ENCODE measurements around the gene CAMKK2.

DNA sequence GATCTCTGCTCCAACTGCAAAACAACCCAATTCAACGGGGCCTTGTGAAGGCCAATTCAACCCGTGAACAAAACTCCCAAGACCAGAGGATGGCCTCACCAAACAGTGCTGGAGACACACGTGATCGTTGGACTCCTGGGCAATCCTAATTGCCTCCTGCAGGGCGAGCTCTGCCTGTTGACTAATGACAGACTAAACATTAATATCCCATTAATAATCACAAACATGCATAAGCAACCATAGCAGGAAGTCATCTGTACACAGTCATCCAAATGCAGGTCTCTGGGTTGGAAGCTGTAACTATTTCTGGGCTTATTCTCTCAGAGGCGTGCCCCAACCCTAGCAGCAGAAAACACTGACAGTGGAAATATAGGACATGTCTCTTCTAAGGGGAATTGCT, 34.7 kb upstream of the CAMKK2 start:
- TF ChIP-seq FOXJ3 (CRISPR knock-in tag; IDR thresholded peaks at IDR 0.05) = no peak
- TF ChIP-seq RCOR1 (IDR thresholded peaks at IDR 0.05; ENCODE audit: borderline replicate concordance in 1 of 2, low read depth in 2 of 2, low read length in 2 of 2) = no peak
- TF ChIP-seq ZNF263 (CRISPR knock-in tag; IDR thresholded peaks at IDR 0.05; ENCODE audit: borderline replicate concordance) = no peak
- TF ChIP-seq, protein P1, sequence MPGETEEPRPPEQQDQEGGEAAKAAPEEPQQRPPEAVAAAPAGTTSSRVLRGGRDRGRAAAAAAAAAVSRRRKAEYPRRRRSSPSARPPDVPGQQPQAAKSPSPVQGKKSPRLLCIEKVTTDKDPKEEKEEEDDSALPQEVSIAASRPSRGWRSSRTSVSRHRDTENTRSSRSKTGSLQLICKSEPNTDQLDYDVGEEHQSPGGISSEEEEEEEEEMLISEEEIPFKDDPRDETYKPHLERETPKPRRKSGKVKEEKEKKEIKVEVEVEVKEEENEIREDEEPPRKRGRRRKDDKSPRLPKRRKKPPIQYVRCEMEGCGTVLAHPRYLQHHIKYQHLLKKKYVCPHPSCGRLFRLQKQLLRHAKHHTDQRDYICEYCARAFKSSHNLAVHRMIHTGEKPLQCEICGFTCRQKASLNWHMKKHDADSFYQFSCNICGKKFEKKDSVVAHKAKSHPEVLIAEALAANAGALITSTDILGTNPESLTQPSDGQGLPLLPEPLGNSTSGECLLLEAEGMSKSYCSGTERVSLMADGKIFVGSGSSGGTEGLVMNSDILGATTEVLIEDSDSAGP (CRISPR knock-in tag; IDR thresholded peaks at IDR 0.05) = no peak

Data from K562 (cell line).